GM18951 (cell line): Measurements from ENCODE around the gene ESYT2.

Experiments
- POLR2A ChIP-seq: IDR thresholded peaks from 4 replicates; pipeline ENCODE4 v1.6.1; 2011; ENCODE audit warnings: mild to moderate bottlenecking; ENCODE audit not compliant: insufficient read length, insufficient read depth; ENCODE audit errors: extremely low read depth
- in situ Hi-C: fragments of 300-500 bp; cut with MboI; formaldehyde crosslinking; loops from one replicate; pipeline ENCODE4 v1.12.0; 2022; ENCODE audit warnings: low sequenced_read_pairs, mixed read lengths, inconsistent platforms; ENCODE audit not compliant: unreplicated experiment

ESYT2 gene

DNA sequence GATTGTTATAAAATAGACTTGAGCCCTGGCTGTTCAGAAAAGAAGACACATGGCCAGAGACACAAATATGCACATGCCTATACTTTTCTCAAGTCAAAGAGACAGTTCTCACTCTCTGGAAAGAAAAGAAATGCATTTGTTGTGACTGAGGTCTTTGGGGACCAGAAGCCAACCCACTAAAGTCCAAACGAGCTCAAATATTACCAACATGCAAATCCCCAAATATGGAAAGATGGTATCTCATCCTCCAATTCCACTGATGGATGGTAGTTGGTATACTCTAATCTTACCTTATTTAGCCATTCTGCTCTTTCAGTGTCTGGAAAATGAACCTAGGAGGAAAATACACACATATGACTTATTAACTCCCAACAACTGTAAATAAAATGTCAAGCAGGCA, 30.6 kb downstream of the ESYT2 start:
- TF ChIP-seq POLR2A, result no peak
- in situ Hi-C loops, result no loop called here

DNA sequence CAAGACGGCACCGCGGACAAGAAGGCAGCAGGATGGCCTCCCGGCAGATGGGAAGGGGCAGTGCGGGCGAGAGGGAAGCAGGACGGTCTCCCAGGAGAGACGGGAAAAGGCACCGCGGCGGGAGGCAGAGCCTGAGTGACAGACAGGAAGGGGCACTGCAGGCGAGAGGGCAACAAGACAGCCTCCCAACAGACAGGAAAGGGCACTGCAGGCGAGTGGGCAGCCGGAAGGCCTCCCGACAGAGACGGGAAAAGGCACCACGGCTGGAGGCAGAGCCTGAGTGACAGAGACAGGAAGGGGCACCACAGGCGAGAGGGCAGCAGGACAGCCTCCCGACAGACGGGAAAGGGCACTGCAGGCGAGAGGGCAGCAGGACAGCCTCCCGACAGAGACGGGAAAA, 32.6 kb downstream of the ESYT2 start:
- in situ Hi-C loops, result no loop called here
- TF ChIP-seq POLR2A, result no peak

DNA sequence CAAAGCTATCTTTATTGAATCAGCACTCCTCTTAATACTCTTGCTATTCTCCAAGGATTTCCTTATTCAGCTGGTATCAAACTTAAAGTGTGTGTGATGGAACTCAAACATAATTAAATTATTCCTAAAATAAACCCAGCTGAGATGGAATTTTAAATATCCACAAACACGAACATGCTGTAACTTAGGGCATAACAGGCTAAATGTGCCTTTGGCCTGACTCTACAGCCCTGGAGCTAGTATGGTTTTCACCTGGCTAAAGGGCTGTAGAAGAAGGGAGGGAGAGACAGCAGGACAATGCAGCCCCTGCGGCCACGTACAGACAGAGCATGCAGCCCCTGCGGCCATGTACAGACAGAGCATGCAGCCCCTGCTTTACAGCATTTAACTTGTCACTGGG, 34.0 kb downstream of the ESYT2 start:
- no peak for TF ChIP-seq POLR2A
- in situ Hi-C loops, result no loop called here

DNA sequence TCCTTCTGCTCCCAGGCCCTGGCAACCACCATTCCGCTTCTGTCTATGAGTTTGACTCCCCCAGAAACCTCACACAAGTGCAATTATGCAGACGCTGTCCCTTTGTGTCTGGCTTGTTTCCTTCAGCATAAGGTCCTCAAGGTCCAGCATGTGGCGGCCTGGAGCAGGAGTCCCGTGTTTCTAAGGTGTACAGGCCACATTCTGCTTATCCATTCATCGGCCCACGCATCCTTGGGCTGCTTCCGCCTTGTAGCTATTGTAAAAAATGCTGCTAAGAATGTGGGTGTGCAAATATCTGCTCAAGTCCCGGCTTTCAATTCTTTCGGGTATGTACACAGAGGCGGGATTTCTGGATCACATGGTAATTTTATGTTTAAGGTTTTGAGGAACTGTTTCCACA, 38.2 kb downstream of the ESYT2 start:
- in situ Hi-C loops, result no loop called here
- TF ChIP-seq POLR2A, result no peak

DNA sequence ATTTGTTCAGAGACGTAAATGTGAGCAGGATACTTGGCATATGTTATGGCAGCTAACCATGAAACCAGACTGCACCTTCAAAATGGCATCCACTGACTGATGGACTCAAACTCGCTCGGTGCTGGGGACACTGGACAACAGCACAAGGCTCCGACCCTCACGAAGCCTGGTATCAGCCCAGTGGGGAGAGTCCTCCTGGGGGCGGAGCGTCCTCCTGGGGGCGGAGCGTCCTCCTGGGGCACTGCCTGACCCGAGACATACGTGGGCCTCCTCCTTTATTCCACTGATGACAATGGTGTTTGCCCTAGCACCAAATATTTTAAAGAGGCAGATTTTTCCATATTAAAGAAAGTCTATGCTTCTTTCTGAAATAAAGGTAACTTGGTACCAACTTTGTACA, 39.5 kb downstream of the ESYT2 start:
- no peak for TF ChIP-seq POLR2A
- in situ Hi-C loops, result no loop called here

DNA sequence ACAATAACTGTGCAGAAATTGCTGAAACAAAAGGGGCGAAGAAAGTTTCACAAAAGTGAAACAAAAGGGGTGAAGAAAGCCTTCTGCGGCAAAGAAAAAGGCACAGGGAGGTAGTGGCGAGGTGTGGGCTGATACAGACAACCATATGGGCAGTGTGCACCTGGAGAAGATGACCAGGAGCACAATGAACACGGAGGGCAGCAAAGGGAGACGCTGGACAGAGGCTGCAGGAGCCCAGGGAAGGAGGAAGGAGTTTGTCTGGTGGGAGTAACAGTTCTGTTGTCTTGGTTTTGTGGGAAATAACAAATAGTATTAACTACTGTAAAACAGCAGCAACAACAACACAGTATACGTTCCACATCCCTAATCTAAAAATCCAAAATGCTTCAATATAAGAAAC, 42.4 kb downstream of the ESYT2 start:
- in situ Hi-C loops, result no loop called here
- no peak for TF ChIP-seq POLR2A

DNA sequence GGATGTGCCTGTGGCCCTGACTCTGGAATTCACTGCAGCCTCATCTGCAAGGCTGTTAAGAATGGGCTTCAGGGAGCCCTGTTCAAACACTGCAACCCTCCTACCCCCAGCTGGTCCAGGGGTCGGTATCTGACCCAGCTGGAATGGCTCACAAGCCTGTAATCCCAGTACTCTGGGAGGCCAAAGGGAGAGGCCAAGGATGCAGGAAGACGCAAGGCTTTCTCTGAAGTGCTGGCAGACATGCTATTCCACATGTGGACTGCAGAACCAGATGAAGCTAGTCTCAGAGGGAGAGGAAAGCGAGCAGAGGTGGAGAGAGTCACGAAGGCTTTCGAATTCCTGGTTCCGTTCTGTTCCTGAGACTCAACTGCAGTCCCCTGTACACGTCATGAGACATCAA, 45.0 kb downstream of the ESYT2 start:
- no peak for TF ChIP-seq POLR2A
- in situ Hi-C loops, result no loop called here

DNA sequence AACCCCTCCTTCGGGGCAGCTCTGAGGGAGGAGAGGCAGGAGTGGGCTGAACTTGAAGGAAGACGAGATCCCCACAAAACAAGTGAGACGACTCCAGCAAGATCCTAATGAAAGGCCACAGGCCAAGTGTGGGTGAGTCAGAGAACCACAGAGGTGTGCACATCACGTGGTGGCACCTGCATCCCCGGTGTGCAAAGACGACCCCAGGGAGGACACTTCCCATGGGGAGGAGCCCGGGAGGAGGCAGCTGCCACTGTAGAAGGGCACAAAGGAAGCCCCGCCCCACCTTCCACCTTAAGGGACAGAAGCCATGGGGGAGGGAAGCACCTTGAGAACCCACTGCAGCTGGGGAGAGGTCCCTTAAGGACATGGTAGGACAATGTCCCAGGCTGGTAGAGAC, 45.7 kb downstream of the ESYT2 start:
- no peak for TF ChIP-seq POLR2A
- in situ Hi-C loops, result no loop called here

DNA sequence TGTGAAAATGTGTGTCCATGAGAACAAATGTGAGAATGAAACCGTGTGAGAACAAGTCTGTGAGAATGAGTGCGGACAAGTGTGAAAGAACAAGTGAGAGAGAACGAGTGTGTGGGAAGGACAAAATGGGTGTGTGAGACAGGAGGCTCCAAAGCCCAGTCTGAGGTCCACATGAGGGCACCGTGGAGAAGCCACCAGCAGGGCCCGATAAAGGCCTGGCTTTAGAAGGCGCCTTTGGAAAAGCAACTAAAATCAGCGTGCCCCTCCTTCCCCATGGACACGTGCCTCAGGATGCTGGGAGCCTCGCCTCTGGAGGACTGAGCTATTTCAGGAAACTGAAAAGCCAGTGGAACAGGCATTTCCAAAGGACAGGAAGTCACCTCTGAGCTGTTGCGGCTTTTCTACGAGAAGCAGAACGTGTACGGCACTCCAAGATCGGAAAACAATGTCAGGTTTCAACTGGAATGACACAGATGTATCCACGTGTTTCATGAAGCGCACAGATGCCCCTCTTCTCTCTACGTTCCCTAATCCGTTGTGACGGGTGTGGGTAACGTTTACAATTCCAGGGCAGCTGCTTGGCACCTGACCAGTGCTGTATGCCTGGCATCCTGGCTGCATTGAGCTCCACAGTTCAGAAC, 46.4 kb downstream of the ESYT2 start:
- no peak for TF ChIP-seq POLR2A
- in situ Hi-C loops, result no loop called here

DNA sequence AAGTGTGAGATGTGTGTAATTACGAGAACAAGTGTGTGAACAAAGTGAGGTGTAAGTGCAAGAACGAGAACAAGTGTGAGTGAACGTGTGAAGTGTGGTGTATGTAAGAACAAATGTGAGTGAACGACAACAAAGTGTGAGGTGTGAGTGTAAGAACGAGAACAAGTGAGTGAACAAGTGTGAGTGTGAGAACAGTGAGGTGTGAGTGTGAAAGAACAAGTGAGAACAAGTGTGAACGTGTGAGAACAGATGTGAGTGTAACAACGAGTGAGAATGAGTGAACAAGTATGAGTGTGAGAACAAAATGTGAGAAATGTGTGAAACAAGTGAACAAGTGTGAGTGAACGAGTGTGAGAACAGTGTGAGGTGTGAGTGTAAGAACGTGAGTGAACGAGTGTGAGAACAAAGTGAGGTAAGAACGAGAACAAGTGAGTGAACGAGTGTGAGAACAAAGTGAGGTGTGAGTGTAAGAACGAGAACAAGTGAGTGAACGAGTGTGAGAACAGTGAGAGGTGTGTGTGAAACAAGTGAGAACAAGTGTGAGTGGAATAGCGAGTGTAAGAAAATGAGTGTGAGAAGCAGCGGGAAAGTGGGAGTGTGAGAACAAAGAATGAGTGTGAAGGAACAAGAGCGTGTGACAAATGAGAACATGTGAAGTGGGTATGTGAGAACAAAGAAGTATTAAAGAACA, 47.2 kb downstream of the ESYT2 start:
- TF ChIP-seq POLR2A, result no peak

DNA sequence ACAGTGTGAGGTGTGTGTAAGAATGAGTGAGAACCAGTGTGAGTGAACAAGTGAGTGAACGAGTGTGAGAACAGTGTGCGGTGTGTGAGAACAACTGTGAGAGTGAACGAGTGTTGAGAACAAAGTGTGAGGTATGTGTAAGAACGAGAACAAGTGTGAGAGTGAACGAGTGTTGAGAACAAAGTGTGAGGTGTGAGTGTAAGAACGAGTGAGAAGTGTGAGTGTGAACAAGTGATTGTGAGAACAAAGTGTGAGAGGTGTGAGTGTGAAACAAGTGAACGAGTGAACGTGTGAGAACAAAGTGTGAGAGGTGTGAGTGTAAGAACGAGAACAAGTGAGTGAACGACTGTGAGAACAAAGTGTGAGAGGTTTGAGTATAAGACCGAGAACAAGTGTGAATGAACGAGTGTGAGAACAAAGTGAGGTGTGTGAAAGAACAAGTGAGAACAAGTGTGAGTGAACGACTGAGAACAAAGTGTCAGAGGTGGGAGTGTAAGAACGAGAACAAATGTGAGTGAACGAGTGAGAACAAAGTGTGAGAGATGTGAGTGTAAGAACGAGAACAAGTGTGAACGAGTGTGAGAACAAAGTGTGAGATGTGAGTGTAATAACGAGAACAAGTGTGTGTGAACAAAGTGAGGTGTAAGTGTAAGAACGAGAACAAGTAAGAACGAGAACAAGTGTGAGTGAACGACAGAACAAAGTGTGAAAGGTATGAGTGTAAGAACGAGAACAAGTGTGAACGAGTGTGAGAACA, 47.9 kb downstream of the ESYT2 start:
- TF ChIP-seq POLR2A, result no peak
- in situ Hi-C loops, result no loop called here

More for the DNA sequence above, 47.2 kb downstream of the ESYT2 start:
- in situ Hi-C loops, result no loop called here

DNA sequence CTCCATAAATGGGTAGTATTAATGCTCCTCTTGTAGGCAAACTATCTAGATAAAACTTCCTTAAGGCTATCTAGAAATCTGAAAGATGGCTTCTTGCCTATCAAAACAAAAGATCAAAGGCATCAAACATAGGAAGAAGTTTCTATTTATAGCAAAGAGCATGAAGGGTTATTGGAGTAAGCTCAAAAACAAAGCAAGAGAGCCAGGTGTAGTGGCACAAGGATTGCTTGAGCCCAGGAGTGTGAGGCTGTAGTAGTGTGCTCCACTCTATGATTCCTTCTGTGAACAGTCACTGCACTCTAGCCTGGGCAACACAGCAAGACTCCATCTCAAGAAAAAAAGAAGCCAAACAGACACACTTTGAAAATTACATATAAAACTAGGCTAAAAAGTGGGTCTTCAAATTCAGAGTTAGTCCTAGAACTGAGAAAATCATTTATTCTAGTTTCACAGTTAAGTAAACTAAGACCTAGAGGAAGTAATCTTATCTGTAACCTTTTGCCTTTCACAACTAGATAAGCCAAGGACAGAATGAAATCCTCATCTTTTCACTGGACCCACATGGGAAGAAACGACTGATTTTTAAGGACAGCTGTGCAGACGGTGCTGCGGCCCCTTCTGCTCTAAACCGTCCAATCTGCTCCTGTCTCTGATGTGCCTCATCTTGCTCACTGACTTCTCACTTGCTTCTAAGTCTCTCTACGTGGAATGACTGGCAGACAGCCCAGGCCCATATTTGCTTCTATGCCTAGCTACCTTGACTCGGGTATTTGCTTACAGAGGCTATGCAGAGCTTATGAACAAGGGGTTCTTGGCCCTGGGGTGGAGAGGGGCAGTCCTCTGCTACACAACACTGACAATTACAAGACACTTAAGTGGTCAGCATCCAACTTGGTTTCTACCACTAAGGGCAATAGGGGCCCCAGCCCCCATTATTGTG, 50.0 kb downstream of the ESYT2 start:
- in situ Hi-C loops, result no loop called here
- no peak for TF ChIP-seq POLR2A

DNA sequence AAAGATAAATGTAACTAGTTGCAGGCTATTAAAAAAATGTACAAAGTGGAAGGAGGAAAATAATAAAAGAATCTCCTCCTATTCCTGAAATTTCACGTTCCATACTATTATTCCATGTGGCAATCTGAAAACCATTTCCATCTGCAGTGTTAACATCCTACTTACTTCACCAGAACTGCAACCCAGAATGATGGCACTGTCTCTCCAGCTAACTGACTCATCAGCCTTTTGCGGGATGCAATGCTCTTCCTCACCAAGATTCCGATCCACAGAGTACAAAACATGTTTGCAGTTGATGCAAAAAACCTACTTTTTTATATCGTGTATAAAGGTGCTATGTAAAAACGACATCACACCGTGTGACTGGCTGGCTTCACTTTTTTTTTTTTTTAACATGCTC, 50.8 kb downstream of the ESYT2 start:
- TF ChIP-seq POLR2A, result no peak
- in situ Hi-C loops, result no loop called here
